Measurements from ENCODE around the gene ACAN. TPM values are rescaled to one million over a fixed set of nuclear protein-coding genes. Genes with fewer than 3 reads are reported as not detected.

ACAN gene
- total RNA-seq, 2 experiments from 2014 or later = not detected

GRCh38 chr15:88900982-88901418, 97.8 kb downstream of the ACAN start:
- ChIA-PET POLR2A (no interaction called here), CTCF (no interaction called here)
- peaks cover 64% of the 10 kb centered on the region for H3K4me1 ChIP-seq (ENCODE audit: insufficient read depth, low read length)
- TF ChIP-seq CTCF (IDR thresholded peaks at IDR 0.05) = no peak
- Mint-ChIP-seq H3K27me3 (no peaks in the 10 kb centered on the region), H3K4me1 (ENCODE audit: low read depth) (peaks cover 59% of the 10 kb centered on the region), H3K27ac (peak overlapping the region; percentile 93), H3K36me3 (ENCODE audit: low read depth) (peaks cover 4% of the 10 kb centered on the region), H3K4me3 (no peak overlapping the region), H3K9me3 (no peaks in the 10 kb centered on the region)
- intact Hi-C loops (cut with DNase I, micrococcal nuclease) = loop anchor here (5.0 to 10.0 kb wide), 4 partner anchors 186 to 356 kb away; partner anchors contain the start of genes ABHD2 (in 1 of the 2), AEN (in 1 of the 2), DET1 (in 1 of the 2) and FANCI (in 1 of the 2)
- H3K27me3 ChIP-seq (ENCODE audit: control insufficient read depth in 1 of 2, insufficient read depth in 2 of 2, low read length in 2 of 2) = no peaks in the 10 kb centered on the region
- DNase-seq = no peak
- no peaks in the 10 kb centered on the region for H3K9me3 ChIP-seq (ENCODE audit: control insufficient read depth in 1 of 2, insufficient read depth in 1 of 2, low read length in 2 of 2)
- ATAC-seq (ENCODE audit: poor library complexity) = no peak
- no peak overlapping the region for H3K4me3 ChIP-seq (ENCODE audit: low read length)
- H3K36me3 ChIP-seq (ENCODE audit: insufficient read depth, low read length) = peaks cover 1% of the 10 kb centered on the region
- no peak overlapping the region for H3K27ac ChIP-seq (ENCODE audit: low read depth in 1 of 2, low read length in 2 of 2)

GRCh38 chr15:88901508-88902220, 98.4 kb downstream of the ACAN start:
- Mint-ChIP-seq H3K9me3 (no peaks in the 10 kb centered on the region), H3K27me3 (no peaks in the 10 kb centered on the region), H3K27ac (peak overlapping the region; percentile 93), H3K4me3 (no peak overlapping the region), H3K36me3 (ENCODE audit: low read depth) (peaks cover 4% of the 10 kb centered on the region), H3K4me1 (ENCODE audit: low read depth) (peaks cover 56% of the 10 kb centered on the region)
- Histone ChIP-seq H3K9me3 (ENCODE audit: control insufficient read depth in 1 of 2, insufficient read depth in 1 of 2, low read length in 2 of 2) (no peaks in the 10 kb centered on the region), H3K27ac (ENCODE audit: low read depth in 1 of 2, low read length in 2 of 2) (no peak overlapping the region), H3K4me1 (ENCODE audit: insufficient read depth, low read length) (peaks cover 58% of the 10 kb centered on the region), H3K4me3 (ENCODE audit: low read length) (no peak overlapping the region), H3K27me3 (ENCODE audit: control insufficient read depth in 1 of 2, insufficient read depth in 2 of 2, low read length in 2 of 2) (no peaks in the 10 kb centered on the region), H3K36me3 (ENCODE audit: insufficient read depth, low read length) (peaks cover 8% of the 10 kb centered on the region)
- no peak for TF ChIP-seq CTCF (IDR thresholded peaks at IDR 0.05)
- ATAC-seq (ENCODE audit: poor library complexity) = no peak
- CTCF ChIA-PET = no interaction called here
- DNase-seq = no peak
- POLR2A ChIA-PET = interaction anchor here (1.3 kb wide), 1 partner anchor 188 kb away, joined by 3 read pairs; no protein-coding TSS in a partner anchor
- intact Hi-C loops (cut with DNase I, micrococcal nuclease) = loop anchor here (5.0 to 10.0 kb wide), 4 partner anchors 186 to 357 kb away; partner anchors contain the start of genes ABHD2 (in 1 of the 2), AEN (in 1 of the 2), DET1 (in 1 of the 2) and FANCI (in 1 of the 2)

GRCh38 chr15:88902221-88902835, 99.1 kb downstream of the ACAN start:
- Histone ChIP-seq H3K27ac (ENCODE audit: low read depth in 1 of 2, low read length in 2 of 2) (no peak overlapping the region), H3K4me1 (ENCODE audit: insufficient read depth, low read length) (peaks cover 51% of the 10 kb centered on the region), H3K36me3 (ENCODE audit: insufficient read depth, low read length) (peaks cover 8% of the 10 kb centered on the region), H3K9me3 (ENCODE audit: control insufficient read depth in 1 of 2, insufficient read depth in 1 of 2, low read length in 2 of 2) (no peaks in the 10 kb centered on the region), H3K4me3 (ENCODE audit: low read length) (no peak overlapping the region), H3K27me3 (ENCODE audit: control insufficient read depth in 1 of 2, insufficient read depth in 2 of 2, low read length in 2 of 2) (no peaks in the 10 kb centered on the region)
- peak overlapping the region; percentile 93 for H3K27ac Mint-ChIP-seq
- no peak overlapping the region for H3K4me3 Mint-ChIP-seq
- ATAC-seq (ENCODE audit: poor library complexity) (no peak), DNase-seq (no peak)
- H3K27me3 Mint-ChIP-seq = no peaks in the 10 kb centered on the region
- H3K4me1 Mint-ChIP-seq (ENCODE audit: low read depth) = peaks cover 49% of the 10 kb centered on the region
- intact Hi-C loops (cut with DNase I, micrococcal nuclease) = loop anchor here (5.0 to 10.0 kb wide), 4 partner anchors 185 to 358 kb away; partner anchors contain the start of genes ABHD2 (in 1 of the 2), AEN (in 1 of the 2), DET1 (in 1 of the 2) and FANCI (in 1 of the 2)
- no peak for TF ChIP-seq CTCF (IDR thresholded peaks at IDR 0.05)
- ChIA-PET POLR2A (interaction anchor here (1.0 to 1.5 kb wide), 3 partner anchors 10 to 187 kb away, joined by 3 to 4 read pairs (median 3); no protein-coding TSS in a partner anchor), CTCF (interaction anchor here (3.7 kb wide), 1 partner anchor 114 kb away, joined by 58 read pairs; no protein-coding TSS in a partner anchor)
- peaks cover 4% of the 10 kb centered on the region for H3K36me3 Mint-ChIP-seq (ENCODE audit: low read depth)
- no peaks in the 10 kb centered on the region for H3K9me3 Mint-ChIP-seq
